Measurements from ENCODE around the gene GPR61.
A peak's percentile ranks its signal among the peaks of the same experiment; 100 is the strongest.

DNA sequence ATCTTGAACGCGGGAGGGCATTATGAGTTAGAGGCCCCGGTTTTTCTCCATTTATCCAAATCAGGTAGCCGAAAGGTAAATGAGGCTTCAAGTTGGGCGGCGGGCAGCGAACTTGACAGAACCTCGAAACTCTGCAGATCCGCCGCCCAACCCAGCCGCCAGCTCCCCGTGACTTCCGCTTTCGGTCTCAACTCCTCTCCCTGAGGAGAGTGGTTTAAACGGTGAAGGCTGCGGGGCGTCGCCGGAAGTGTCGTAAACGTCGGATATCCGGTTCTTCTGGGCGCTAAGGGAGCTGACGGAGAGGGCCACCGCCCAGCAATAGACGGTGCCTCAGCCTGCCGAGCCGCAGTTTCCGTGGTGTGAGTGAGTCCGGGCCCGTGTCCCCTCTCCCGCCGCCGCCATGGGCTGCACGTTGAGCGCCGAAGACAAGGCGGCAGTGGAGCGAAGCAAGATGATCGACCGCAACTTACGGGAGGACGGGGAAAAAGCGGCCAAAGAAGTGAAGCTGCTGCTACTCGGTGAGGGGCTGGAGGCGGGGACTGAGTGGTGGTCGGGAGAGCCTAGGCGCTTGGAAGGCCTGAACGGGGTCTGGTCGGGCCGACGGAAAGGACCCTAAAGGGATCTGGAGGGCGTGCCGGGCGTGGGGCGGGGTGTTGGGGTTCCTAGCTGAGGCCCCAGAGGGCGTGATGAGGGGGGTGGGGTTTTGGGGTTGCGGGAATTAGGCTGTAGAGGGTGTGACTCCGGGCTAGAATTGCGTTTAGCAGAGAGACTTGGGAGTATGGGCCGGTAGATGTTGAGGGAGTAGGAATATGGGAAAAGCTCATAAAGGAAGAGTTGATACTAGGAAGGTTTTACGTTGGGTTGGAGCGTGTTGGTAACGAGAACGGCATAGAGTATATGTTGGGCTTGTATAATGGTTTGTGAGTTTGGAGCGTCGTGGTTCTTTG is 8.9 kb downstream of the GPR61 start, which contains the start of gene GNAI3:
- TF ChIP-seq, protein P1, sequence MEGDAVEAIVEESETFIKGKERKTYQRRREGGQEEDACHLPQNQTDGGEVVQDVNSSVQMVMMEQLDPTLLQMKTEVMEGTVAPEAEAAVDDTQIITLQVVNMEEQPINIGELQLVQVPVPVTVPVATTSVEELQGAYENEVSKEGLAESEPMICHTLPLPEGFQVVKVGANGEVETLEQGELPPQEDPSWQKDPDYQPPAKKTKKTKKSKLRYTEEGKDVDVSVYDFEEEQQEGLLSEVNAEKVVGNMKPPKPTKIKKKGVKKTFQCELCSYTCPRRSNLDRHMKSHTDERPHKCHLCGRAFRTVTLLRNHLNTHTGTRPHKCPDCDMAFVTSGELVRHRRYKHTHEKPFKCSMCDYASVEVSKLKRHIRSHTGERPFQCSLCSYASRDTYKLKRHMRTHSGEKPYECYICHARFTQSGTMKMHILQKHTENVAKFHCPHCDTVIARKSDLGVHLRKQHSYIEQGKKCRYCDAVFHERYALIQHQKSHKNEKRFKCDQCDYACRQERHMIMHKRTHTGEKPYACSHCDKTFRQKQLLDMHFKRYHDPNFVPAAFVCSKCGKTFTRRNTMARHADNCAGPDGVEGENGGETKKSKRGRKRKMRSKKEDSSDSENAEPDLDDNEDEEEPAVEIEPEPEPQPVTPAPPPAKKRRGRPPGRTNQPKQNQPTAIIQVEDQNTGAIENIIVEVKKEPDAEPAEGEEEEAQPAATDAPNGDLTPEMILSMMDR (IDR thresholded peaks at IDR 0.05): no peak
- TF ChIP-seq POLR2A (IDR thresholded peaks at IDR 0.05): peak; percentile 71 to 97

Measured in heart left ventricle (tissue), 13 donors.